GM13977 (cell line): ENCODE results near the gene ZMIZ1.

ENCODE experiments used
- DNase-seq: peaks from one replicate; pipeline ENCODE4 v3.0.0; 2012; ENCODE audit warnings: low spot score
- in situ Hi-C: fragments of 300-500 bp; cut with MboI; formaldehyde crosslinking; loops from one replicate; pipeline ENCODE4 v1.12.0; 2022; ENCODE audit warnings: low sequenced_read_pairs, low pct_unique_long_range_greater_than_20kb, mixed read lengths, inconsistent platforms; ENCODE audit not compliant: unreplicated experiment
- TF ChIP-seq, protein P1 (sequence below): IDR thresholded peaks from 2 replicates; pipeline ENCODE4 v1.5.1; 2012; ENCODE audit warnings: mild to moderate bottlenecking, control low read depth; ENCODE audit not compliant: insufficient read depth; ENCODE audit errors: extremely low read depth, missing control alignments

The ZMIZ1 gene

DNA sequence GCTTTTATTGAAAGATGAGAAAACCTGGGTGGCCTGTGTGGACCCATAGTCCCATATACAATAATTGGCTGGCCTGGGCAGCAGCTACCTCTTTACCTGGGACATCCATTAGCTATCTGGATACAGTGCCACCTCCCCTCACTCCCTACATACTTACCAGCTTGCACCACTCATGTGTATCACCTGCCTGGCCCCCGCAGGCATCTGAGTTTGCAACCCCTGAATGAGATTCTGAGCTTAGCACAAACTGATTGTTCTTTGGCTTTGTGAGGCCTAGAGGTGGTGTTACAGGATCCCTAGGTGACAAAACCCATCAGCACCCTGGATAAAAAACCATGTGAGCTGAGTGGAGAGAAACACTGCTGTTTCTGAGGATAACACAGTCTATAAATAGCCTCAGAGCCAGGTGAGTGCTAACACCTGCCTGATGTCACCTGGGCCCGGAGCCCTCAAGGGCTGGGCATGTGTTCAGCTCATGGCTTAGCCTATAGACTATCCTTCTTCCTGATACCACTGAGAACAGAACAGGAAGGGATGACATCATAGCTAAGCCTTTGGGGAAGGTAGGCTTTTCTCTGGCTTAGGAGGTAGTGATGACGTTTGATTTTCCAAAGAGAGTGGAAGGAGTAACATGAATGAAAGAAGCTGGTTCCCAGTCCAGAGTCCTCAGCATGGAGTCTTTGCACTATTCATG is 275.9 kb downstream of the ZMIZ1 start:
- DNase-seq, result no peak
- TF ChIP-seq, protein P1, sequence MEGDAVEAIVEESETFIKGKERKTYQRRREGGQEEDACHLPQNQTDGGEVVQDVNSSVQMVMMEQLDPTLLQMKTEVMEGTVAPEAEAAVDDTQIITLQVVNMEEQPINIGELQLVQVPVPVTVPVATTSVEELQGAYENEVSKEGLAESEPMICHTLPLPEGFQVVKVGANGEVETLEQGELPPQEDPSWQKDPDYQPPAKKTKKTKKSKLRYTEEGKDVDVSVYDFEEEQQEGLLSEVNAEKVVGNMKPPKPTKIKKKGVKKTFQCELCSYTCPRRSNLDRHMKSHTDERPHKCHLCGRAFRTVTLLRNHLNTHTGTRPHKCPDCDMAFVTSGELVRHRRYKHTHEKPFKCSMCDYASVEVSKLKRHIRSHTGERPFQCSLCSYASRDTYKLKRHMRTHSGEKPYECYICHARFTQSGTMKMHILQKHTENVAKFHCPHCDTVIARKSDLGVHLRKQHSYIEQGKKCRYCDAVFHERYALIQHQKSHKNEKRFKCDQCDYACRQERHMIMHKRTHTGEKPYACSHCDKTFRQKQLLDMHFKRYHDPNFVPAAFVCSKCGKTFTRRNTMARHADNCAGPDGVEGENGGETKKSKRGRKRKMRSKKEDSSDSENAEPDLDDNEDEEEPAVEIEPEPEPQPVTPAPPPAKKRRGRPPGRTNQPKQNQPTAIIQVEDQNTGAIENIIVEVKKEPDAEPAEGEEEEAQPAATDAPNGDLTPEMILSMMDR, result no peak
- in situ Hi-C loops, result no loop called here

DNA sequence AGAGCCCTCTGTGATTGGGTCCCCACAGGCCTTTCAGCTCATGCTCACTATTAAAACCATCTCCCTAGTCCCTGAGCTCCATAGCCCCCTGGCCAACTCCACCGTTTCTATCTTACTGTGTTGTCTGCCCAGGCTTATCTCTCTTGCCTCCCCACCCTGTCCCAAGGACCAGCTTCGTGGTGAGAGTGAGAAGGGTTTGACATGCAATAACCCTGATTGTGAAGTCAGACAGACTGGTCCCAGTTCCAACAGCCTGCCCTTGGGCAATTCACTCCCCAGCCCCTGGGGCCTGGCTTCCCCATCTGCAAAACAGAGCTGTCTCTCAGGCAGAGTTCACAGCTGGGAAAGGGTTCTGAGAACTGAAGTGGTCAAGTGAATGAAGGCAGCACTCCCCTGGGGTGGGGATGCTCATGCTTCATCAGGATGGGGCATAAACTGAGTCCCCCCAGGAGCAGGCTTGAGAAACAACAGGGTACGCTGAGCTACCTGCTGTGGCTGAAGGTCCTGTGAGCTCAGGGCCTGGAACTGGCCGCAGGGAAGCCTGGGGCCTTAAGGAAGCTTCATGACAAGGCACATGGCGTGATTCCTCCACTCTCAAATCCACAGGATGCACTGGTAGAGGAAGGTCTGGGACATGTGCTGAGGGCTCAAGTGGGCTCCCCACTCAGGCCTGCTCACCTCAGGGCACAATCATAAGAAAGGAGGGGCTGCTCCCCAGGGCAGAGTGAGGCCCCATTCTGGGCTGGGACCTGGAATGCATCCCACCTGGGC is 276.7 kb downstream of the ZMIZ1 start:
- in situ Hi-C loops, result no loop called here
- DNase-seq, result no peak
- TF ChIP-seq, protein P1, result no peak

- TF ChIP-seq, protein P1, result no peak
- in situ Hi-C loops, result no loop called here
- DNase-seq, result no peak
These were observed 277.2 kb downstream of the ZMIZ1 start for GRCh38 chr10:79346012-79346340.

DNA sequence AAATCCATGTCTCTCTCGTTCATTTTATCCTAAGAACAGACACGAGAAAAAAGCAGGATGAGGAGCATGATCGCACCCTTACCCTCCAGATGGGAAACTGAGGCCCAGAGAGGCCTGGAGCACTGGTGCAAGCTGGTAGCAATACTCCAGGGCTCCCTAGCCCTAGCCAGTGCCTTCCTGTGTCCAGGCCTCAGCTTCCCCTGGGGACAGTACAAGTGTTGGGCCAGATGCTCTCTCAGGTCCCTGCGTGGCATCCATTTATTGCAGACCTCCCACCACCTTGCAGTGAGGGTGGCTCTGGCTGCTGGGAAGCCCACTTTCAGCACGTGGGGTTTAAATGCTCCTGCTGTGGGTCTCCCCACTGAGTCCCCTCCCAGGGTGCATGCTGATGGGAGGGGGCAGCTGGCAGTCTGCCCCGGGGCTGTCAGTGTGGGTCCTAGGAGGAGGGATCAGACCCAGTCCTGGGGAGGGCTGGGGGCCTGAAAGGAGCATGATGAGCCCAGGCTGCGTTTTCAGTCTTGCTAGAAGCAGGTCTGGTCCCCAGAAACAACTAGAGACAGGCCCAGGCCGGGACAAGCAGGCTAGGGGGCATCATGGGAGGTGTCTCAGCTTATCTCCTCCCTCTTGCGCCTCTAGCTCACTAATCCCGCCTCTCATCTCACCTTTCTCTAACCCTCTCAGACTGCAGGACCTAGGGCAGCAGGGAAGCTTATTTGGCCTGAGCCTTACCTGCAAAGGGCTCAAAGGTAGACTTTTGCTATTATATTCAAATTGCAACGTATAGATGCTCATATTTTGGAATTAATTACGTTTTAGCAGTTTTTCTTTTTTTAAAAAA is 277.8 kb downstream of the ZMIZ1 start:
- in situ Hi-C loops, result no loop called here
- TF ChIP-seq, protein P1, result no peak
- no peak for DNase-seq

DNA sequence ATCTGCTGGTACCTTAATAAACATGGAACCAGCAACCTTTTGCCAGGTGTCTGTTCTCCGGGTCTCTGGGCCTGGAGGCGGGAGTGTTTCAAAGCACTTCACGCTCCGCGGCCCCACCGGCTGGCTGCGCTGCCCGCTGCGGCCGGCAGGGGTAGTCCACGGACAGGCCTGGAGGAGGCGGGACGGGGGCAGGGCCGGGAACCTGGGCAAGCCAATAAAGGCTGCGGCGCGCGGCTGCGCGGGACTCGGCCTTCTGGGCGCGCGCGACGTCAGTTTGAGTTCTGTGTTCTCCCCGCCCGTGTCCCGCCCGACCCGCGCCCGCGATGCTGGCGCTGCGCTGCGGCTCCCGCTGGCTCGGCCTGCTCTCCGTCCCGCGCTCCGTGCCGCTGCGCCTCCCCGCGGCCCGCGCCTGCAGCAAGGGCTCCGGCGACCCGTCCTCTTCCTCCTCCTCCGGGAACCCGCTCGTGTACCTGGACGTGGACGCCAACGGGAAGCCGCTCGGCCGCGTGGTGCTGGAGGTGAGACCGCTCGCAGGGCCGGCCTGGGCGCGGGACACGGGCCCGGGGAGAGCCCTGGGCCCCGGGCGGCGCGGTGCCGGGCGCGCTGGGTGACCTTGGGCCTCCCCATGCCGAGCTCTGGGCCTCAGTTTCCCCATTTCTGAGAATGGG is 278.6 kb downstream of the ZMIZ1 start, which contains the start of gene PPIF:
PPIF (plus strand) TSS at position 244 of the 668 bp plus-strand sequence; CDS start at position 324, 80 bp downstream.
- DNase-seq, result peak; percentile 94
- in situ Hi-C loops, result no loop called here
- TF ChIP-seq, protein P1, result peak; percentile 97
